NCI-H510A (cell line): ENCODE data around the gene ASIC4.

Experiments
- DNase-seq: peaks from one replicate; lab custom pipeline; 2025; lab: John Stamatoyannopoulos, UW

Gene ASIC4

GRCh38 chr2:219498280-219499057 is 15.8 kb upstream of the ASIC4 start, which contains the start of gene GMPPA:
TSS of gene GMPPA (plus strand) at chr2:219498891. CDS start at chr2:219499976, 1,085 bp downstream.
- peak; percentile 95 for DNase-seq

- no peak for DNase-seq
Measured at GRCh38 chr2:219499058-219499307, 15.3 kb upstream of the ASIC4 start.

- no peak for DNase-seq
Measured at GRCh38 chr2:219499555-219499954, 14.7 kb upstream of the ASIC4 start.

GRCh38 chr2:219500135-219500534 is 14.1 kb upstream of the ASIC4 start:
- DNase-seq: no peak

- no peak for DNase-seq
Measured at GRCh38 chr2:219501849-219502248, 12.4 kb upstream of the ASIC4 start.

GRCh38 chr2:219502618-219503017 is 11.7 kb upstream of the ASIC4 start:
- no peak for DNase-seq

- DNase-seq: no peak
Measured at GRCh38 chr2:219505585-219505984, 8.7 kb upstream of the ASIC4 start.

GRCh38 chr2:219506153-219506801 is 8.0 kb upstream of the ASIC4 start:
- no peak for DNase-seq

- no peak for DNase-seq
Measured at GRCh38 chr2:219506802-219507526, 7.3 kb upstream of the ASIC4 start.

- DNase-seq: no peak
Measured at GRCh38 chr2:219507581-219508443, 6.5 kb upstream of the ASIC4 start.

- DNase-seq: no peak
Measured at GRCh38 chr2:219508444-219508734, 5.9 kb upstream of the ASIC4 start.

GRCh38 chr2:219508971-219509779 is 5.1 kb upstream of the ASIC4 start:
- no peak for DNase-seq

- no peak for DNase-seq
Measured at GRCh38 chr2:219509780-219510511, 4.3 kb upstream of the ASIC4 start.

- no peak for DNase-seq
Measured at GRCh38 chr2:219510512-219511135, 3.7 kb upstream of the ASIC4 start.

GRCh38 chr2:219511547-219512325 is 2.5 kb upstream of the ASIC4 start:
- DNase-seq: no peak

GRCh38 chr2:219512524-219513216 is 1.6 kb upstream of the ASIC4 start:
- no peak for DNase-seq

GRCh38 chr2:219513787-219514186 is 495 bp upstream of the ASIC4 start:
- DNase-seq: no peak

- DNase-seq: no peak
Measured at GRCh38 chr2:219514836-219515235, 554 bp downstream of the ASIC4 start.
